Adipose tissue (tissue), 3 donors: ENCODE measurements around the gene GUCA2A. TPM values are rescaled to one million over a fixed set of nuclear protein-coding genes. Genes with fewer than 3 reads are reported as not detected.

ENCODE experiments used
- H3K27ac ChIP-seq: one replicate; pipeline ENCODE4 v1.5.1; 2013; ENCODE audit warnings: low read depth, low read length
- WGBS, 3 donors: extraction: QIAGEN DNeasy Blood & Tissue Kit; methylation state at CpG; one replicate each; pipeline ENCODE4 v1.1.7; 2013; 5-methylcytosine and 5-hydroxymethylcytosine counted together
- polyA plus RNA-seq, 3 donors: library from polyadenylated mRNA; stranded (reverse); fragments of 200-250 nt; gene quantifications; one replicate each; pipeline ENCODE4 v1.2.3, GENCODE V29; 2013
- donor health status: healthy with polysubstance abuse.
- donor health status: Bipolar disorder and iron deficiency.
- donor health status: healthy.

GUCA2A gene
- polyA plus RNA-seq, 3 donors = 0.70 TPM; not detected in 2

DNA sequence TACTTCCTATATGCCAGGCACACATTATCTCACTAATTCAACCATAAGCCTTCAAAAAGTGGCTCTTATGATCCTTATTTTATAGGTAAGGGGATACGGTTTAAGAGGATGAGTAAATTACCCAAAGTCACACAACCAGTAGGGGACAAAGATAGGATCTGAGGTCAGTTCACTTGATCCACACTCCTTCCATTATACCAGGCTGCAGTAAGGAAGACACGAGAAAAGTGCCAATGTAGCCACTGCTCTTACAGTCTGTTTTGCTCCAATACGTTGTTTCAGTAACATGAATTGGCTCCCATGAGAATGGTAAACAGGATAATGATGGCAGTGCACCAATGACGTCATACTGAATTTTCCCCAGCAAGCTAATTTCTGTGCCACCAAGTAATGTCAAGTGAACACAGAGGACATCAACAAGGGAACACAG lies 15.4 kb upstream of the GUCA2A start:
- WGBS, 3 donors = 65 to 76% (median 67%) methylated on average over 4 of the region's 4 CpGs

DNA sequence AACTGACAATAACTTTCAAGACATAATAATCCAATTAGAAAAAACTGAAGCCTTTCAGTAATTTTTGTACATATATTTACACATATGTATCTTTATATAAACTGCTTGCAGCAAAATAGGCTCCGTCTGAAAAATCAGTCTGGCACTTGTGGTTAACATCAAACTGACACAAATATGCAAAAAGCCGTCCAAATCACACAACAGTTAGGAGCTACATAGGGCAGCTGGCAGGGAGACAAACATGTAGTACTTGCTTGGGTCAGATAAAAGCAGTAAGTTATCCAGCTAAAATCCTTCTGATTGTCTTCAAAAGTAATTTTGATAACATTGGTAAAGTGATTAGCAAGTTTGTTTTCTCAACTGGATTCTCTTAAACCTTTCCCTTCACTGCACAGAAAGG lies 14.7 kb upstream of the GUCA2A start:
- H3K27ac ChIP-seq = no peak overlapping the region
- 11 to 30% (median 28%) methylated on average over 2 of the region's 2 CpGs for whole genome bisulfite sequencing, 3 donors

More for the DNA sequence above, 15.4 kb upstream of the GUCA2A start:
- no peak overlapping the region for H3K27ac ChIP-seq

DNA sequence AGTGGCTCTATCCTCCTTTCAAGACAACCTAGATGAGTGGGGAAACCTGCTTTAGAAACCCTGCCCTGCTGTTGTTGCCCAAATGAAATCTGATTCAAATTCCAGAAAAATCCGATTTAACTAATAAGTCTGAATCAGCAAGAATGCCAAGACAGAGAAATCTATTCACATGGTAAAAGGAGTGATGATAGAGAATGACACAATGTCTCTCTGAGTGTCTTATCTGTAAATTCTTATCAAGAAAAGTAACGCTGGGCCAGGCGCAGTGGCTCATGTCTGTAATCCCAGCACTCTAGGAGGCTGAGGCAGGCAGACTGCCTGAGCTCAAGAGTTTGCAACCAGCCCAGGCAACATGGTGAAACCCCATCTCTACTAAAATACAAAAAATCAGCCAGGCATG lies 13.7 kb upstream of the GUCA2A start:
- H3K27ac ChIP-seq = no peak overlapping the region
- WGBS, 3 donors = 49 to 78% (median 68%) methylated on average over 3 of the region's 3 CpGs

DNA sequence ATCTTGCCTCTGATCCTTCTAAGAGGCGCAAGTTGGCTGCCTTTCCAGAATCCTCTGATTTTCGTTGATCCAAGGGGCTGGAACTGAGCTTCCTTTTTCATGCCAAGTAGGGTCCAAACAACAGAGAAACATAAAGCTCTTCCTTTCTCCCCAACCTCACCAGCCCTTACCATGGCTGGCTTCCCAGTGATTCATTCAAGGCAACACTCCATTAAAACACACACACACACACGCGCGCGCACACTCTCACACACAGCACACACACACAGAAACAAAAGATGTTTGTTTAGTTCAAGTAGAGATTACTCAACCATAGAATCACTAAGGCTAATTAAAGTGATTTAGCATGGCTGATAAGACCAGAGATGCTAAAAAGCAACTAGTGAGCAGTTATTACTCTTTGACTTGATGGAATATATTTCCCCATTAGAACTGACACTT lies 13.0 kb upstream of the GUCA2A start:
- no peak overlapping the region for H3K27ac ChIP-seq
- WGBS, 3 donors = 56 to 65% (median 59%) methylated on average over 6 of the region's 6 CpGs

DNA sequence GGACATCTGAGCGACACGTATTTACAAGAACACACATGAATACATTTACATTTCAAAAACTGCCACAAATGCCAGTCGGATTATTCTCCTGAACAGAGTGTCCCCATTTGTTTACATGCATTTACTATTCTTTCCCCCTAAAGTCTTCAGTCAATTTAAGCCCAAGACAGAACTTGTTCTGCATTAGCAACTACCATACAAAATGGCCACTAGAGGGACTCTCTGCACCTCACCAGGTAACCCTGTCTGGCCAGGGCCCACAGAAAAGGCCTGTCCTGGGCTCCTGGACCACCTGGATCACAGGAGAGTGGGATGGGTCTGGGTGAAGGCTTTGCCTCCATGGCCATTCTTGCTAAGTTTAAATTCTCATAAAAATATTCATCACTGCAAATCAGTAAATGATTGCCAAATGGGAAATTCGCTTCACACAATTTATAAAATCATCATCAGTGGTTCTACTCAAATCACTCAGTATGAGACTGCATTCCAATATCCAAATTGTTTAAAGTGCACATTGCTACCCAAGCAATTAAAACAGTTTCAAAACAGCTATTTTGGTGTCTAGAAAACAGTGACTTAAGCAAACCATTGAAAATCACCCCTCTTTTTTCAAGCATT lies 12.5 kb upstream of the GUCA2A start:
- no peak overlapping the region for H3K27ac ChIP-seq
- WGBS, 3 donors = 74 to 82% (median 74%) methylated on average over 4 of the region's 4 CpGs

DNA sequence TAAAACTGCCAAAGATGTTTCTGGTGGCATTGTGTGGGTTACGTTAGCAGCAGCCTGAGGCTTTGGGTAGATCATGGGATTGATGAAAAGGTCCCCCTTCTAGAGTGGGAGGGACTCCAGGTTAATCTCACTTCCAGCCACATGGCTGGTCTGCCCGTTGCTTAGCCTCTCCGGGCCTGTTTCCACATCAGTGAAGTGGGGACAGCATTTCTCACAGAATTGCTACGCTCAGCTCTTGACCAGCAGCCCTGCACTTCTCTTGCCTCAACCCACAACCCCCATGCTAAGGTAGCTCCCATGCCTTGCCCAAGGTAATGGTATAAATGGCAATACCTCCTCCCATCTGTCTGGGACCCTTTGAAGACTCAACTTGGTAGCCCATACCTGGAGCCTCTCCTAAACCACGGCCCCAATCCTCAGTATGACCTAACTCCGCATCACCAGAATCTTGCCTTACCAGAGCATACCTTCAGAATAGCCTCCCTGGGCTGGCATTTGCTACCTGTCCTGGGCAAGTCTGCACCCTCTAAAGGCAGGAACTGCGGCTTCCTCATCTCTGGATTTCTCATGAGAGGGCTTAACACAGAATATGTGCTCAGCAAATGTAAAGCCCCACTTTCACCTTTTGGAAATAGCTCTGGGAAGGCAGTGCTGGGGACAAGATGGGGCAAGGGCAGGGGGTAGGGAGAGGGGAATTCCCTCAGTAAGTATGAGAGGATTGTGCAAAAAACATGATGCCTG lies 10.9 kb upstream of the GUCA2A start:
- H3K27ac ChIP-seq = no peak overlapping the region
- 94% methylated on average over 7 of the region's 7 CpGs for WGBS, 3 donors

DNA sequence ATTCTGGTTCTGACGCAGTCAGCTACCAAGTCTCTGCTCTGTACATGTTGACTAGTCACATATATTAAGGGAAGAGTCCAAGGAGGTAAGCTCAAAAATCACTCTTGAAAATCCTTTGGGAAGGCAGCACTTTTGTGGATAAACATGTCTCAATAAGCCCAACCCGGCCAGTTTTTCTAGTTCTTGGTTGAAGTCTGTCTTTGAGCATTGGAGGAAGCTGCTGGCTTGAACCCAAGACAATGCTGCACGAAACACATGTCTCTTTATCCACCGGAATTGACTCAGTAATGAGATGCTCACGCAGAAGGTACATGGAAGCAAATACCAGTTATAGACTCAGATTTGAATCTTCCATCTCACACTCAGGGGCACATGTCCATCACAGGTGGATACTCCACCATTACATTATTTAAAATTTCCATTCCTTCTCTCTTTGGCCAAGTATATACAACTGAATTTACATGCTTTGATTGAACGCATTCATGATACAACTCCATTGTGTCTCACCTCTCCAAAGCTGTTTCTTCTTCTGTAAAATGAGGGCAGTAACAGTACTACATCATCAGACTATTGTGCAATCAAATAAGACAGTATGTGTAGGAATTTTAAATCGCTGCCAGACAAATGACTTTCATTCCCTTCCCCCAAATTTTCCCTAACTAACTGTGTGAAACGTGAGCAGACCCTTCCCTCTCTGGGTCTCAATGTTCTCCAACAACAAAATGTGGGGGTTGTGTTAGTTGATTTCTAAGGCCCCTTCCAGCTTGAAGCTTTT lies 9.6 kb upstream of the GUCA2A start:
- WGBS, 3 donors = 64 to 70% (median 69%) methylated on average over 8 of the region's 8 CpGs
- H3K27ac ChIP-seq = no peak overlapping the region

DNA sequence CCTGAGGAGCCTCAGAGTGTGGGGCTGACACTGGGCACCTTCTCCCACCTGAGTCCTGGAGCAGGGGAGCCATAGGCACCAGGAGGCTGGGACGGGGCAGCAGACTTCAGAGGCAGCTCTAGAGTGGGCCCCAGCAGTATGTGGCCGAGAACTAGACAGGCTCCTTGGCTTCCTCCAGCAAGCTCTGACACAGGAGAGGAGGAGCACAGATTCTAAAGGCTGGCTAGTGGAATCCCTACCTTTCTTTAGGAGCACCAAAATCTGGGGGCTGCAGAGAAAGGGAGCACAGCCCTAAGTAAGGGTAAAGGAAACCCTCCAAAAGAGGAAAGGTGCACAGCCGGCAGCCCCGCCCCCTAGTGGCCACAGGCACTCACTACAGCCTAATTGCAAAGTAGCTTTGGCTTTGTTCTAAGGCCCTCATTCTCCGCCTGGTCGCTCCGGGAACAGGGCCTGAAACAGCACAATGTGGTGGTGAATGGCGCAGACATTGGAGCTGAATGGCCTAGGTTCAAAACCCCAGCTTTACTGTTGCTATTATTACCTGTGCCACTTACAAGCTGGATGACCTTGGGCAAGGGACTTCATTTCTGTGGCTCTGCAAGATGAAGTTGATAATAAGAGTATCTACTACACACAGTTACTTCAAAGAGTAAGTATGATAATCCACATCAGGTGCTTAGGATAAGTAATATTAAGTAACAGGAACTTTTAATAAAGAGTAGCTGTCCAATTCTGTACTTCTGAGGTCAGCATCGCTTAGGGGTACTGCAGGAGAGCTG lies 8.8 kb upstream of the GUCA2A start:
- H3K27ac ChIP-seq = no peak overlapping the region
- WGBS, 3 donors = 38% methylated on average over 9 of the region's 9 CpGs

DNA sequence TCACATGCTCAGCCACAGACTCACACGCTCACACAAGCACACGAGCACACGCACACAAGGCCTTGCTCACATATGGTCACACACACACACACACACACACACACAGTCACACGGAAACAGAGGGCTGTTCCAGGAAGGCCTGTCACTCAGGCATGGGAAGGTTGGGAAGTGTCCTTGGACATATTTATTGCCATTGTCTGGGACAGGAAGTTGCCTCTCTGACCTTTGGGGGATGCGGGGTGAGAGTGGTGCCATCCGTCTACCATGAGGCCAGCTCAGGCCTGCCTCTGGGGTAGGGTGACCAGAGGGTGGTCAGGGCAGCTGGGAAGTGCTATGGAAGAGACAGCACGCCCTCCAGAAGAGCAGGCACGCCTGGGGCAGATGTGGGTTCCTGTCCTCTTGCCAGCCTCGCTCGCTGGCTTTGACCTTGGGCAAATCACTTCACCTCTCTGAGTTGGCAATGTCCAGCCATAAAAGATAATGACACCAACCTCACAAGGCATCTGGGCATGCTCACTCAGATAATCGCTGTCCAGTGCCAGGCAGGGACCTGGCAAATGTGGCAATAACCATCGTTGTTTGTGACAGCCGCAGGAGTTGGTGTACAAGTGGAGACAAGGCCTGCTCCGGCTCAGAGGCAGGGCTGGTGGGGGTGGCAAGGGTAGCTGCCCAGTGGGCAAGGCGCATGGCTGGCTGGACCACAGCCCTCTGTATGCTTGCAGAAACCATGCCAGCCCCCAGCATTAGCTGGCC lies 8.0 kb upstream of the GUCA2A start:
- WGBS, 3 donors = 26 to 59% (median 57%) methylated on average over 15 of the region's 15 CpGs
- H3K27ac ChIP-seq = no peak overlapping the region

DNA sequence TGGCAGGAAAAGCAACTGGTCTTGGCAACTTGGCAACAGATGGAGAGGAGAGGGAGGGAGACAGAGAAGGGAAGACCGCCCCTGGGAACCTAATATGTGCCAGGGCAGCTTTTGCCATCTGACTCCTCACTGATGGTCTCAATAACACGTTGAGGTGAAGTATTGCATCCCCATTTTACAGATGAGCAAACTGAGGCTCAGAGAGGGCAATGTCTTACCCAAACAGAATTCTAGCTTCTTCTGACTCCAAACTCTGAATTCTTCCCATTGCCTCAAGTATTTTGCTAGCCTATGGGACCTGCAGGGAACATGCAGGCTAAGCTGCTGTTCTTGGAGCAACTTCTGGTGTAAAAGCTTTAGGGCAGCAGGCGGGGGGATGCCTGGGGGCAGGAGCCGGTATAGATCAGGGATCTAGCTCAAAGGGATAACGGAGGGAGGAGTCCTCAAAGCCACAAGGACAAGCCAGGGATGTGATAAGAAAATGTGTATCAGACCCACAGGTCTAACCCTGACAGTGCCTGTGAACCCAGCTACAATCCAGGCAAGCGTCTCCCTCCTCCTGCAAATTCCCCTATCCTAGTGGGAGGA lies 7.2 kb upstream of the GUCA2A start:
- WGBS, 3 donors = 62 to 72% (median 67%) methylated on average over 6 of the region's 6 CpGs
- H3K27ac ChIP-seq = no peak overlapping the region

DNA sequence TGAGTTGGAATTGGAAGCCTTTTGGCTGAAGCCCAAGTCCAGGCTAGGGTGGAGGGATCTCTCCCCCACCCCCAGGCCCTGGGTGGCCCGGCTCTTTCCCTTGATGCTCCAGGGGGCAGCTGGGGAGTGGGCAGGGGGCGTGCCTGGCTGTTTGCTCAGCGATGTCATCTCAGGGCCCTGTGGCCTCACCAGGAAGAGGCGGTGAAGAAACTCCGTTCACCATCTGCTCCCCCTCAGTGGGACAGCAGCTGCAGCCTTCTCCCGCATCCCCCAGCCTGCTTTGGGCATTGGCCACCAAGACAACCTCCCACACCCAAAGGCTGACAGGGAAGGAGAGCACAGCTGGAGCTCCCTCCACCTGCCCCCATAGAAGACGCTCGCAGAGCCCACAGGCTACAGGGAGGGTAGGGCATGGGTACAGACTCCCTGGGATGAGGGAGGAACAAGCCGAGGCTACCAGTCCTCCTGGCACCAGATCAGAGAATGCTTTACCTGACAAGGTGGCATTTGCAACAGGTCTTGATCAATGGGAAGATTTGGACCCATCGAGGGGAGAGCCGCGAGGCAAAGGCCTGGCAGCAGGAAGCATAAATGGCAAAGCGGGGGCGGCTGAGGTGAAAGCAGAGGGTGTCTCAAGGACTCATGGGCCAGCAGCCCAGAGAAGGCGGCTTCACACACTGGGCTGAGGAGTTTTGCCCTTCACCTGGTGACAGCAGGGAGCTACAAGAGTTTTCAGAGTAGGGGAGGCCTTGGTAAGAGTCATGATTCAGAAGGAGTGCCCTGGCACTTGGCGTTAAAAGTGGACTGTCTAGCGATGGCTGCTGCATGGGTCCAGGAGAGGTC lies 6.5 kb upstream of the GUCA2A start:
- WGBS, 3 donors = 59 to 69% (median 64%) methylated on average over 17 of the region's 17 CpGs
- no peak overlapping the region for H3K27ac ChIP-seq

DNA sequence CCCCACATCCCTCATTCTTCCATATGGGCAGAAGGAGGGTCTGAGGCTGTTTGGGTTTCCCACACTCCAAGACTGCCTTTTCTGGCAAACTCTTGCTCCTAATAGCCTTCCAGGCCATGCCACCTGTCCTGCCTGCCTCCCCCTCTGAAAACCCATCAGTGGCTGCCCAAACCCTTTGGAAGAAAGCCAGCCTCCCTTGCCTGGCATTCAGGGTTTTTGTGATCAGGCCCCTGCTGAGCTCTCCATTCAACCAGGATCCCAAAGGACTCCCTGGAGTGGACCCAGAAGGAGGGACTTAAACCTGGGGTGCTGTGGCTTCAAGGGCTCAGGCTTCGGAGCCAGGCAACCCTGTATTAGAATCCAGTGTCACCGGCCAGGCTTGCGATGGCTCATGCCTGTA lies 4.2 kb upstream of the GUCA2A start:
- 96 to 98% (median 96%) methylated on average over 3 of the region's 3 CpGs for WGBS, 3 donors
- no peak overlapping the region for H3K27ac ChIP-seq

DNA sequence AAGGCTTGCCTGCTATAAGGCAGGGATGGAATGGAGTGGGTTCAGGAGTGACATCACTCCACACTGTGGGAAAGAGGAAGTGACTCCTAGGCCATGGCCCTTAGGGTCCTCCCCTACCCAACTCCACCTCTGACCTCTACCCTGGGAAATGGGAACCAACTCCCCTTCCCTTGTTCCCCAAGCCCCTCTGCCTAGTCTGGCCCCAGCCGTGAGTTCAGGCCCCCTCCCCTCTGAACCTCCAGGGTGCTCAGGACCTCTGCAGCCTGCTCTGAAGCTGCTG lies 3.8 kb upstream of the GUCA2A start:
- H3K27ac ChIP-seq = no peak overlapping the region
- WGBS, 3 donors = 73 to 83% (median 80%) methylated on average over 1 of the region's 1 CpG

DNA sequence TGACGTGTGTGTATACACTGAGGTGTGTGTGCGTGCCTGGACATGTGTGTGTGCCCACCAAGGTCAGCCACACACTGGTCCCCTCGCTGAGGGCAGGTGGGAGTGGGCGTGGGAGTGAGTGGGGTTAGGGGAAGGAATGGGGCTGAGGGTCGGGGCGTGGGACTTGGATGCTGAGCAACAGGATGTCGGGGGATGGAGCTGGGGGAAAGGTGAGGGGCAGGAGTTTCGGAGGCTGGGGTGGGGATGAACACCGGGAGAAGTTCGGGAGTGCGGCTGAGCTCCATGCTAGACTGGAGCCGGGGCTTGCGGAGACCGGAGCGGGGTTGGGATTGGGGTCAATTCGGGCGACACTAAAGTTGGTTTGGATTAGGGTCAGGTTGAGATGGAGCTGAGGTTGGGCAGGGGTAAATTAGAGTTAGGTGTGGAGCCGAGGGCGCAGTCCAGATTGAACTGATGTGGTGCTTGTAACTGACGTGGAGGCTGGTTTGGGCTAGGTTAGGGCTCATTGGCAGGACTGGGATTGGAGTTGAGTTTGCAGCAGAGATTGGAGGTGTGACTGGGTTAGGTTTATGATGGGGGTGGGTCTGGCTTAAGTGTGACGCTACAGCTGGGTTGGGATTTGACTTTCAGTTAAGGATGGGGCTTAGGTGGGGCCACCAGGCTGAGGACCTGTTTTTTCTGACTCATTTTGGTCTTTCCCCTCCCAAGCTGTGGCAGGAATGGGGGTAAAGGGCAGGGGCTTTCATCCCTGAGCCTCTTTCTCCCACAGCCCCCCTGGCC lies 3.3 kb upstream of the GUCA2A start:
- no peak overlapping the region for H3K27ac ChIP-seq
- WGBS, 3 donors = 82 to 85% (median 84%) methylated on average over 21 of the region's 21 CpGs

DNA sequence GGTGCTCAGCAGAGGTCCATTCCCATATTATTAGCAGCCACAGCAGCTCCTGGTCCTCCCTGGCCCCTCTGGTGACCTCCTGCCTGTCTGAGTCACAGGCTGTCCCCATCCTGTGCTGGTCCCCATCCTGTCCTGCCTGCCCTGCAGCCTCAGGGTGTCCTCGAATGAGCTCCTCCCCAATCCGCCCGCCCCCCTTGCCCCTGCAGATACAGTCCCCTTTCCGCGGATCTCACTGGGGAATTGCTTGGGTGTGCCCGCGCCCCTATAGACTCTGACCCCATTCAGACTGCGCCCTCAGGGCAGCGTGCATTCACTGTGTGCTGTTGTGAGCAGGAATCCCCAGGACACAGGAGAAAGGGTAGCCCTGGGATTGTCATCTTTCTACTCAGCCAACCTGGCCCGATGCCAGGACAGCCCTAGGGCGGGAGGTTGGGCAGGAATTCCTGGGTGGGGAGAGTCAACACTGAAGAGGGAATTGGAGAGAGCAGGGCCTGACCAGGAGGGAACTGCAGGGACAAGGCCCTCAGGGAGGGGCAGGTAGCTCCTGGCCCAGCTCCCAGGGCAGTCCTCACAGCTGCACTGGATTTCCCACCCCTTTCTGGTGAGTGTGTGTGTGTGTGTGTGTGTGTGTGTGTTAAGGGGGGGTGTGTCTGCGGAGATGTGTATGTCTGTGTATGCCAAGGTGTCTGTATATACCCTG lies 1.1 kb upstream of the GUCA2A start:
- no peak overlapping the region for H3K27ac ChIP-seq
- 44 to 51% (median 44%) methylated on average over 12 of the region's 12 CpGs for WGBS, 3 donors
